NCI-H1417 treated with DMSO at 0.1 percent for 48 hours (cell line): ENCODE data around the gene SLC6A12.

Source experiments
- DNase-seq: peaks from one replicate; lab custom pipeline; 2025; lab: John Stamatoyannopoulos, UW

Gene SLC6A12

GRCh38 chr12:163406-163986 lies 50.5 kb downstream of the SLC6A12 start:
- no peak for DNase-seq

DNA sequence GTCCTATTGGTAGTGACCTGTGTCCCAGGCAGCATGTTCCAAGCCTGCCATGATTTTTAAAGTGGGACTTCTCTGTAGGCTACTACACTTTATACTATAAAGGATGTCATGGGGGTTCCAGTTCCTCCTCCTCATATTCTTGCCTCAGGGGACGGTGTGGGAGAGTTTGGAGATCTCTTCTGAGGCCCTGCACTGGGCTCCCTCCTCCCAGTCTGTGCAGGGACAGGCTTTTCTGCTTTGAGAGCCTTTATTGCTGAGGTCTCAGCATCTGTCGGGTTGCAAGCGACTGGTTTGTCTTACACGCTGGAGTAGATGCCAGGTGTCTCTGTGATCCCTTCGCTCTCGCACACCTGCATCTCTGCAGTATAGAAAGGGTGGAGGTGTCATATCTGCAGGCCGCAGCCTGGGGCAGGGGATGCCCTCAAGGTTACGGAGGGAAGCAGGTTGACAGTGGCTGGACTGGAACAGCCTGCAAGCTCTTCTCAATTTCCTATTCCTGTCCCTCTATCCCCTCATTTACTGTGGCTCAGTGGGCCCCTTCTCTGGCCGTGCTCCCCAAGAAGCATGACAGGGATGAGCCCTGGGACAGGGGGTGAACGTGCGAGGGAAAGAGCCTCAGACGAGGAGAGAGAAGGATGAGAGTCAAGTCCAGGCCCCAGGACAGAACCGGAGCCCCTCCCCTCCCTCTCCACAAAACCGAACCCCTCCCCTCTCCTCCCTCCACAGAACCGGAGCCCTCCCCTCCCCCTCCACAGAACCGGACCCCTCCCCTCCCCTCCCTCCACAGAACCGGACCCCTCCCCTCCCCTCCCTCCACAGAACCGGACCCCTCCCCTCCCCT lies 51.3 kb downstream of the SLC6A12 start:
- no peak for DNase-seq

DNA sequence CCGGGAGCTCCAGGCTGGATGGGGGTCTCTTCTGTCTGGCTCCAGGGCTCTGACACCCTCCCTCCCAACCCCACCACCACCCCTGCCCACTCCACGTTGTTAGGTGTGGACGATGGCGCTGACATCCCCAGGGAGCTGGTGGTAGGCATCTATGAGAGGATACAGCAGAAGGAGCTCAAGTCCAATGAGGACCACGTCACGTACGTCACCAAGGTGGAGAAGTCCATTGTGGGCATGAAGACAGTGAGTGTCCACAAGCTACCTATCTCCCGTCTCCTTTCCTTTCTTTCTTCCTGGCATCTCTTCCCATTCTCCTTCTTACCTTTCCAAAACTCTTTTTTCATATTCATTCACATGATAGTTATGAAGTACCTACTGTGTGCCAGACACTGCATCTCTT lies 52.1 kb downstream of the SLC6A12 start:
- no peak for DNase-seq

DNA sequence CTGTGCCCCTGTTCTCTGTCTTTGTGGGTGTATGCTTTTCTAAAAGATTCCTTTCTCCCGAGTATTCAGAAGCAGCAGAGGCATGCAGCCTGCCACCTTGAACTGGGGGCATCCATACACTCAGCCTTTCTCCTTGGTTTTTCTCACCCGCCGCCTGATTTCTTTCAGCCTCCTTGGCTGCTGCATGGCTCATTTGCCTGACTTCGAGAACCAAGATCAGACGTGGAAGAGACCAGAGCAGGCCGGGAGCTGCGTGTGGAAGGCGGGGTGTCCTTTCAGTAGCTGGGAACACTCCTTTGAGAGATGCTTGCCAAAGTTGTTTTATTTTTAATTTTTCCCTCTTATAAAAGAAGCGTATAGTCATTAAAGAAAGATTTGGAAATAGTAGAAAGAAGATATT lies 53.1 kb downstream of the SLC6A12 start:
- no peak for DNase-seq

DNA sequence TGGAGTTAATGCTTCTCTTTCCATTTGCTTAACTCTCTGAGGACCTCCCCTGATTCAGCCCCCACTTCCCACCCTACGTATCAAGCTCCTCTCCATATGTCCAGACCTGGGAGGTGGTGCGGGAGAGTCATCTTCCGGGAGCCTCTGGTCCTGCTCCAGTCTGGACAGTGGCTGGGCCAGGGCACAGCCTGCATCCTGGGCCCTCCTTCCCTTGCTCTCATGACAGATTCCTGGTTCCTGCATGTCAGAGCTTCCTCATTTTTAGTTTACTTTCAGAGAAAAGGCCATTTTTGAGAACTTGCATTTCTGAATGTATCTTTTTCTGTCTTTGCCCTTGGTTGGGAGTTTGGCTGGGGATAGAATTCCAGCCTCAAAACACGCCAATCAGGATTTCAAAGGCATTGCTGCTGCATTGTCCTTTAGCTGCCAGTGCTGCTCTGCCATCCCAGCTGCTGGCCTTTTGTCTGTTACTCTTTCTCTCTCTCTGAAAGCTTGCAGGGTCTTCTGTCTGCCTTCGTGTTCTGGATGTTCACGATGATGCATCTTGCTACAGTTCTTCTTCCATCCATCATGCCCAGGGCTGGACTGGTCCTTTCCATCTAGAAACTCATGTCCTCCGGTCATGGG lies 54.7 kb downstream of the SLC6A12 start:
- DNase-seq = no peak

DNA sequence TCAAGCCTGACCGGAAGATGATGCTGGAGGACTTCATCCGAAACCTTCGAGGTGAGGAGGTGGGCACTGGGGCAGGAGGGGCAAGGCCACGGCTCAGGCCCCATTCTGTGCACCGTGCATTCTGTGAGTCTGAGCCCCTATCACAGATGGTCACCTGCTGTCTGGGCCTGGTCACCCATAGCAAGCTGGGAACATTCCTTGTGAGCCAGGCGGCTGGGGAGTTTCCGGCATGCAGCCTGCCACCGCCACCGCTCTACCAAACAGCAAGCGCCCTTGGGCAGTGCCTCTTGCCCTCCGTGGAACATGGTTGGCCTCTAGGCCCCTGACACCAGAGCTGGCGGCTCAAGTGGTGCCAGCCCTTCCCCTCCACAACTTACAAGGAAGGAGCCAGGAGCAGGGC lies 56.3 kb downstream of the SLC6A12 start:
- no peak for DNase-seq

DNA sequence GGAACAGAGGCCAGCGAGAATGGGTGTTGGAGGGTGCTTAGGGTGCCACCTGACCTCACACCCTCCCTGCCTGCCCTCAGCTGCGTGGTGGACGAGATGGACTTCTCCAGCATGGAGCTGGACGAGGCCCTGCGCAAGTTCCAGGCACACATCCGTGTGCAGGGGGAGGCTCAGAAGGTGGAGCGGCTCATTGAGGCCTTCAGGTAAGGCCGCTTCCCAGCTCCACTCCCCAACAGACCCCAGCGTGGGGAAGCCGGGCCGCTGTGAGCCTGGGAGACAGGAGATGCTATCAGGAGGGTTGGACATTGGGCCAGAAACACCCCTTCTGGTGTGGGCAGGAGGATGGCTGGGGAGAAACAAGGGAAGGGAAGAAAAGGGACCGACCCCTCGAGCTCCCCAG lies 57.0 kb downstream of the SLC6A12 start:
- DNase-seq = no peak

DNA sequence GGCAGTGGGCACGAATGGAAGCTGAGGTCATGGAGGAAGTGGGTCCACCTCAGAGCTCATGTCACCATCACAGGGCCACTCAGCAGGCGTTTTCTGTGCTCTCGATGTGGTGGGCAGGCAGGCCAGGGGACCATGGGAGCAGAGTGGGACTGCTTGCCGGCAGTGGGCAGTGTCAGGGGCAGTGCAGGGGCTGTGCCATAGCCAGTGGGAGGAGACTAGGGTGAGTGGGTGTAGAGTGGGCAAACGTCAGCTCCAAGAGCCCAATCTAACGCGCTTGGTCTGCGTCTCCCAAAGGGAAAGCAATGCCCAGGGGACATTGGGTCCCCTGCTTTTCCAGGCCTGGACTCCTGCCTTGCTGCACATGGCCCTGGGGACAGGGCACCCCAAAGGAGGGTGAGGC lies 58.3 kb downstream of the SLC6A12 start:
- DNase-seq = no peak

DNA sequence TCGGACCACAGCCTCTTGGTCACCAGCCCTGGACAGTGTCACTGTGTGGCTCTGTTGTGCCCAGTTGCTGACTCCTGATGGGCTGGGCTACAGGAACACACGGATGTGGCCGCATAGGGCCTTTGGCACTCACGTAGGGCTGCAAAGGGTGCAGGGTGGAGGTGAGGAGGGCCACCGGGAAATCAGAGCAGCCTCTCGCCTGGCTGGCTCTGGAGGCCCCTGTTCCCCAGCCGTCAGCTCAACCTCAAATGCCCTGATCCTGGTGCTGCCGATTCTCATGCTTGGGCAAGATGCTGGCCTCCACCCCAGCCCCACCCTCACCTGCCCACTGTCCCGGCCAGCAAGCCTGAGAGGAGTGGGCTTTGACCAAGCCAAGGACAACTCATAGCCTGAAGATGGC lies 59.0 kb downstream of the SLC6A12 start:
- DNase-seq = no peak

DNA sequence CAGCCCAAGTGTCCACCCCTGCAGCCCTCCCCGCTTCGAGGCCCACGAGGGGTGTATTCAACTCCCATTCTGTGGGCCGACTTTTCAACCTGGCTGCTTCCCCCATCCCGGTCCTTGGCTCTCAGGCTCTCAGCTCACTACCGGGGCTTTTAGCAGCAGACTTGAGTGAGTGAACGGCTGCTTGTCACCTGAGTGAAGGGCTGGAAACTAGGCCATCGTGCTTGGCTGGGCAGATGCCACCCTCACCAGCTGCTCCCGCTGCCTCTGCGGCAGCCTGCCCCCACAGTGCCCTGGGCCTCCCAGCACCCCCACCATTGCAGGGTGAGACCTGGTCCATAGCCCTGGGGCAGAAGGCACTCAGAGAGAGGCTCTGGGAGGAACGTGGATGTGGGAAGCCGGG lies 59.9 kb downstream of the SLC6A12 start:
- no peak for DNase-seq

- DNase-seq = no peak
Measured at GRCh38 chr12:153080-153746, 60.7 kb downstream of the SLC6A12 start.

GRCh38 chr12:152440-152839 lies 61.5 kb downstream of the SLC6A12 start:
- no peak for DNase-seq

DNA sequence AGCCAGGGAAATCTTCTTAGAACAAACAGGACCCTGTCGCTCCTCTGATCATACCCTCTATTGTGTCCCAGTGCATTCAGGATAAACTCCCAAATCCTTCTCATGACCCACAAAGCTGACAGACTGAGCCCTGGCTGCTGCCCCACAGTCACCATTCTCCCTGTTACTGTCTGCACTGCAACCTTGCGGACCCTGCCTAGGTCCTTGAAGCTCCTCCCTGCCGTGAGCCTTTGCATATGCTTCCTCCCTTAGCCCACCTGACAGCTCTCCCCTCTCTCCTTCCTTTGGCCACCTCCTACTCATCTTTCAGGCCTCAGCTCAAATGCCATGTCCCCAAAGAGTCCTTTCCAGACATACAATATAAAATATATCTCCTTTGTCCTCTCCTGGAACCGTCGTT lies 62.4 kb downstream of the SLC6A12 start:
- DNase-seq = no peak

GRCh38 chr12:148676-149416 lies 65.1 kb downstream of the SLC6A12 start:
- DNase-seq = no peak

DNA sequence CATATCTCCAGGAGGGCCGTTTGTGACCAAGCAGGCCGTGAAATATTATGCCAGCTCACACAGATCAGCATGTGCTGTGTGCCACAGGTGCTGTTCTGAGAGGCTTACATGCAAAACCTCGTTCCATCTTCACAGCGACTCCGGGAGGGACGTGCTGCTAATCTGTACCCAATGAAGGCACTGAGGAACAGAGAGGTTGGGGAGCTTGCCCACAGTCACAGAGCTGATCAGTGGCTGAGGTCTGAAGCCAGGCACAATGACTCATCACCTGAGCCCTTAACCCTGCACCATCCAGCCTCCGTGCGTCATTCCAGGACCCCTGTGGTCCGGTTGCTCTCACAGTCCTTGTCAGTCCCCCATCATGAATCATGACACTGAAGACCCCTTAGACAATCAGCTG lies 66.7 kb downstream of the SLC6A12 start:
- DNase-seq = no peak

GRCh38 chr12:145369-145960 lies 68.5 kb downstream of the SLC6A12 start:
- no peak for DNase-seq

DNA sequence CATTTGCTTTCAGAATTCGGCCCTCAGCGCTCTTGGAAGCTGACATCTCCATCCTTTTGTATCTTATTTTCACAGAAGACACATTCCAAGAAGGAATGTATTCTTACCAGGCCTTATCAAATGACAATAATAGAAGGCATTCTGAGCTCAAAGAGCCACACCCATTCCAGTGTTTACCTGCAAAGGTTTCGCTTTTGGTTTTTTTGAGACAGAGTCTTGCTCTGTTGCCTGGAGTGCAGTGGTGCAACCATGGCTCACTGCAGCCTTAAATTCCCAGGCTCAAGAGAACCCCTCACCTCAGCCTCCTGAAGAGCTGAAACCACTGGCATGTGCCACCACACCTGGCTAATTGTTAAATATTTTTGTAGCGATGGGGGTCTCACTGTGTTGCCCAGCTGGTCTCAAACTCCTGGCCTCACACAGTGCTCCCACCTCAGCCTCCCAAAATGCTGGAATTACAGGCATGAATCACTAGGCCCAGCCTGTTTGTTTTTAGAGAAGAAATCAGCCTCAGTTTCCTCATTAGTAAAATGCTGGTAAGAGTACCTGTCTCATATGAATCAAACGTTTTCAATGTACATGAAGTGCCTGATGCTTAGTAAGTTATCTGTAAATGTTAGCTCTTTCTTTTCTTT lies 69.2 kb downstream of the SLC6A12 start:
- no peak for DNase-seq

- DNase-seq = no peak
Measured at GRCh38 chr12:143964-144649, 69.8 kb downstream of the SLC6A12 start.

DNA sequence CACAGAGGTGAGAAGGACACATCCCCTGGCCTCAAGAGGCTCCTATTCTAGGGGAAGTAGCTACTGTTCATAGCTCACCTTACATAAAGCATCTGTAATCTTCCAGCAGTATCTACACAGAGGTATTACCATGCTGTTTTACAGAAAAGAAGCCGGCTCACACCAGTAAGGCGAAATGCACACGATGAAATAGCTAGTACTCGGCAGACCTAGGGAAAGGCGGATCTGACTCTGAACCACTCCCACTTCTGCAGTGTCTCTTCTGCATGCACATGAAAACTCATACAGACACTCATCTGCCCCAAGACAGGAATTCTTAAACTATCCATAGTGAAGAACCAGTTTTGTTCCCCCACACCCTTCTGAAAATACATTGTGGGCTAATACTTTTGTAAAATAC lies 73.8 kb downstream of the SLC6A12 start:
- no peak for DNase-seq
